Kidney (tissue), 14 donors: ENCODE results near the gene CNOT2. TPM values are rescaled to one million over a fixed set of nuclear protein-coding genes. Genes with fewer than 3 reads are reported as not detected.

Source experiments
- DNase-seq, 5 donors: peaks; one replicate each; pipeline ENCODE4 v3.0.0-alpha.2; 2013 to 2020
- FAIRE-seq: peaks from 2 replicates; lab custom pipeline; 2012; peaks lifted over from hg19 to GRCh38; lab: Jason Lieb, UNC
- H3K27ac ChIP-seq, 2 donors: one replicate each; pipeline ENCODE4 v1.7.0; 2013; ENCODE audit warnings: low read depth in 2 of 2, low read length in 2 of 2, inconsistent platforms in 1 of 2
- H3K27me3 ChIP-seq: one replicate; pipeline ENCODE4 v1.7.1; 2013; ENCODE audit warnings: low read length, inconsistent platforms; ENCODE audit not compliant: control insufficient read depth, insufficient read depth
- H3K36me3 ChIP-seq, 3 donors: one replicate each; pipeline versions ENCODE4 v1.7.0 to v1.7.1; 2013; ENCODE audit warnings: low read length in 3 of 3, control low read depth in 1 of 3, inconsistent platforms in 1 of 3; ENCODE audit not compliant: insufficient read depth in 3 of 3, control insufficient read depth in 2 of 3
- H3K4me1 ChIP-seq, 3 donors: one replicate each; pipeline versions ENCODE4 v1.7.0 to v1.7.1; 2013; ENCODE audit warnings: low read length in 3 of 3, inconsistent platforms in 1 of 3, low read depth in 1 of 3; ENCODE audit not compliant: control insufficient read depth in 2 of 3, insufficient read depth in 2 of 3
- H3K4me3 ChIP-seq, 3 donors: one replicate each; pipeline versions ENCODE4 v1.7.0 to v1.8.1; 2013; ENCODE audit warnings: low read length in 3 of 3, control low read depth in 1 of 3, inconsistent platforms in 1 of 3
- H3K9ac ChIP-seq, 3 donors: one replicate each; pipeline versions ENCODE4 v1.7.0 to v1.7.1; 2013; ENCODE audit warnings: low read length in 3 of 3, control low read depth in 1 of 3, inconsistent platforms in 1 of 3
- H3K9me3 ChIP-seq, 3 donors: one replicate each; pipeline versions ENCODE4 v1.7.0 to v1.7.1; 2013; ENCODE audit warnings: low read length in 3 of 3, control low read depth in 1 of 3, inconsistent platforms in 1 of 3; ENCODE audit not compliant: control insufficient read depth in 2 of 3, insufficient read depth in 1 of 3
- intact Hi-C: fragments of 100-400 bp; cut with DNase I; formaldehyde crosslinking; loops from one replicate; pipeline ENCODE4 v1.11.1; 2022
- polyA plus RNA-seq: library from polyadenylated mRNA; stranded (reverse); fragments of 350-450 nt; fragmentation: Illumina TruSeq; extraction: RNeasy Lipid Tissue Mini Kit (QIAGEN cat#74804); gene quantifications from one replicate; pipeline ENCODE4 v1.2.3, GENCODE V29; 2014; ENCODE audit warnings: low read depth, low replicate concordance; ENCODE audit not compliant: insufficient read depth
- total RNA-seq: library from RNA; stranded (reverse); fragmentation: NEBNext Ultra II Directional; extraction: Animal tissue kit (Norgen Biotek cat#: 25700); gene quantifications from one replicate; pipeline ENCODE4 v1.2.1, GENCODE V29; 2021
- TF ChIP-seq, protein P1 (sequence below): IDR thresholded peaks from 3 replicates; pipeline ENCODE4 v1.5.1; 2012; ENCODE audit warnings: mild to moderate bottlenecking, moderate library complexity, borderline replicate concordance; ENCODE audit not compliant: insufficient read depth; ENCODE audit errors: extremely low read depth
- donor health status: control.
- donor health status: control.
- donor health status: control.
- donor health status: control.
- donor health status: control.
- donor health status: DM: yes; HTN: yes; CAD: no.
- donor health status: Normal renal cell carcinoma (clear cell type).

Gene CNOT2
- total and polyA plus RNA-seq, 2 donors from 2014 or later: 21.0 to 68.8 TPM

DNA sequence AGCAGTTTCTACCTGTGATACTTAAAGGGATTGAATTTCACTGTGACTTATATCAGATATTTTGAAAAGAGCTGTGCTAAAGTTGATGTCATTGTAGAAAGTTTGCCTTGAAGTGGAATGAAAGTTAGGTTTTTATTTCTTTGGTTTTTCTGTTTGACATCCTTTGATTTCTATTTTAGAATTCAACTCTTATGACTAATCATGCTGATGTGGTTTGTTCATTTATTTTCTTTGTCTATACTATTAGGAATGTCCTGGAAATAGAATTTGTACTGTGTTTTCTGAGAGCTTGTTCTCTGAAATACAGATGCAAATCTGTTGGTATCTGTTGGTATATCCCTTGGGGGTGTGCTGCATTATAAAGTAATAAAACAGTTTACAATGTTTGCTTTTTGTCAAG, 3.3 kb downstream of the CNOT2 start:
- Histone ChIP-seq H3K27ac (no peak overlapping the region), H3K4me3 (no peak overlapping the region), H3K36me3 (no peaks in the 10 kb centered on the region), H3K4me1 (peaks cover 0 to 18% (median 2%) of the 10 kb centered on the region in 3 donors), H3K27me3 (no peaks in the 10 kb centered on the region), H3K9ac (no peak overlapping the region), H3K9me3 (no peaks in the 10 kb centered on the region)
- FAIRE-seq (no peak), DNase-seq (no peak)
- intact Hi-C loops: no loop called here
- TF ChIP-seq, protein P1, sequence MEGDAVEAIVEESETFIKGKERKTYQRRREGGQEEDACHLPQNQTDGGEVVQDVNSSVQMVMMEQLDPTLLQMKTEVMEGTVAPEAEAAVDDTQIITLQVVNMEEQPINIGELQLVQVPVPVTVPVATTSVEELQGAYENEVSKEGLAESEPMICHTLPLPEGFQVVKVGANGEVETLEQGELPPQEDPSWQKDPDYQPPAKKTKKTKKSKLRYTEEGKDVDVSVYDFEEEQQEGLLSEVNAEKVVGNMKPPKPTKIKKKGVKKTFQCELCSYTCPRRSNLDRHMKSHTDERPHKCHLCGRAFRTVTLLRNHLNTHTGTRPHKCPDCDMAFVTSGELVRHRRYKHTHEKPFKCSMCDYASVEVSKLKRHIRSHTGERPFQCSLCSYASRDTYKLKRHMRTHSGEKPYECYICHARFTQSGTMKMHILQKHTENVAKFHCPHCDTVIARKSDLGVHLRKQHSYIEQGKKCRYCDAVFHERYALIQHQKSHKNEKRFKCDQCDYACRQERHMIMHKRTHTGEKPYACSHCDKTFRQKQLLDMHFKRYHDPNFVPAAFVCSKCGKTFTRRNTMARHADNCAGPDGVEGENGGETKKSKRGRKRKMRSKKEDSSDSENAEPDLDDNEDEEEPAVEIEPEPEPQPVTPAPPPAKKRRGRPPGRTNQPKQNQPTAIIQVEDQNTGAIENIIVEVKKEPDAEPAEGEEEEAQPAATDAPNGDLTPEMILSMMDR: no peak

DNA sequence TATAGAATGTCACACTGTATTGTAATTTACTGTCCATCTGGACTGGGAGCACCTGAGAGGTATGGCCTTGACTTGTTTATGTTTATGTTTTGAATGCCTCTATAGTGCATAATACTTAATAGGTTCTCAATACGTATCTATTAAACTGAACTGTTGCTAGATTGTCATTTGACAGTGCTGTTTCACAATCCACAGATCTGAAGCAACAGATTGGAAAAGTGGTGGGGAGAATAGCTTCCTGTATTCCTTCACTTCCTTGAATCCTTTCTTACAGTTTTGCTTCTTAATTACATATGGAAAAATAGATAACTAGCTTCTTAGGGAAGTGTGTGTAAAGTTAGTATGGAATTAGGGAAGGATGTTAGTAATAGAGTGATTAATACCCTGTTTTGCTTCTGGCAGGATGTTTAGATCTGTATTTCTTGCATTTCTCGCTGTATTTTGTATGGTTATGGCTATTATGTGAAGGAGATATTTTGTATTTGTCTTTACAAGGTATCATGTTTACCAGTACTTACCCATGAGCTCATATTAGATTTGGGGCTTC, 4.5 kb downstream of the CNOT2 start:
- TF ChIP-seq, protein P1: no peak
- no peak for FAIRE-seq
- H3K9ac ChIP-seq: no peak overlapping the region
- H3K9me3 ChIP-seq: no peaks in the 10 kb centered on the region
- intact Hi-C loops: no loop called here
- H3K27ac ChIP-seq: no peak overlapping the region
- no peak overlapping the region for H3K4me3 ChIP-seq
- no peaks in the 10 kb centered on the region for H3K27me3 ChIP-seq
- peaks cover 0 to 11% (median 2%) of the 10 kb centered on the region in 3 donors for H3K4me1 ChIP-seq
- H3K36me3 ChIP-seq: no peaks in the 10 kb centered on the region
- DNase-seq: no peak

DNA sequence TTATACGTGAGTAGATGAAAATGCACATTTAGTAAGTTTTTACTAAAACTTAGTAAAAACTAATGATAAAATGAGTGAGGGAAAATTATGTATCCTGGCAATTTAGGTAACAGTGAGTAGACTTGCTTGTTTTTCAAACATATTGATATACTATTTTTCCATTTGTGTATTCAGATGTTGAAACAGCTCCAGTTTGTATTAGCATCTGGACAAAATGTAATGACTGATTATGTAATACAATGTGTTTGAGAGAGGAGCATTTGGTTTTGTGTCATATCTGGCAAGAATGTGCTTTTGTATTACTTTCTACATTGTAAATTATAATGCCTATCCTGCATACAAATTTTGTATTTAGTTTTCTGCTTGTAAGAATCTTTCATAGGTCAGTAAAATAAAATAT, 5.6 kb downstream of the CNOT2 start:
- Histone ChIP-seq H3K4me3 (no peak overlapping the region), H3K27ac (no peak overlapping the region), H3K36me3 (no peaks in the 10 kb centered on the region), H3K9me3 (no peaks in the 10 kb centered on the region), H3K4me1 (peaks cover 0 to 11% (median 2%) of the 10 kb centered on the region in 3 donors), H3K27me3 (no peaks in the 10 kb centered on the region), H3K9ac (no peak overlapping the region)
- intact Hi-C loops: no loop called here
- no peak for DNase-seq
- FAIRE-seq: no peak
- TF ChIP-seq, protein P1: no peak

DNA sequence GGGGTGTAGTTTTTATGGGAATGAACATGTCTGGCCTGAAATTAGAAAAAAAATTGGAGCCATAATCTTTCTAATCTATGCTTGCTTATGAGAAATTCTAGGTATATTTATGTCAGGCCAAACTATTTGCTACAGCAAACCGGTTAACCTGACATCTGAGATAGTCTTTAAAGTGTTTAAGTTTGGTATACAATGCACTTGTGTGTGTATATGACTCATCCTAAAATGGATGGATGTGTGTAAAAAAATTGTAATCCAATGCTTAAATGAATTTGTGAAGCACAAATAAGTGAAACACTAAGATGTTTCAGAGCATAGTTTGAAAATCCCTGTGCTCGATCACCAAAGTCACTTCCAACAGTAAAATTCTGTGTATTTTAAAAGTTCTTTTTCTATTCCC, 6.7 kb downstream of the CNOT2 start:
- H3K9me3 ChIP-seq: no peaks in the 10 kb centered on the region
- intact Hi-C loops: no loop called here
- FAIRE-seq: no peak

More for the DNA sequence above, 6.7 kb downstream of the CNOT2 start:
- no peak overlapping the region for H3K9ac ChIP-seq
- peaks cover 0 to 6% (median 2%) of the 10 kb centered on the region in 3 donors for H3K4me1 ChIP-seq
- TF ChIP-seq, protein P1: no peak
- DNase-seq: no peak
- no peaks in the 10 kb centered on the region for H3K27me3 ChIP-seq
- H3K4me3 ChIP-seq: no peak overlapping the region
- no peaks in the 10 kb centered on the region for H3K36me3 ChIP-seq
- no peak overlapping the region for H3K27ac ChIP-seq
